Activated naive CD4-positive, alpha-beta T cell (primary cell): ENCODE measurements around the gene ASTN2.

ENCODE experiments used
- DNase-seq, 4 experiments: peaks; one replicate each; lab custom pipeline; 2025; lab: John Stamatoyannopoulos, UW

ASTN2 gene

GRCh38 chr9:117359910-117360309 lies 54.9 kb downstream of the ASTN2 start:
- no peak for DNase-seq

DNA sequence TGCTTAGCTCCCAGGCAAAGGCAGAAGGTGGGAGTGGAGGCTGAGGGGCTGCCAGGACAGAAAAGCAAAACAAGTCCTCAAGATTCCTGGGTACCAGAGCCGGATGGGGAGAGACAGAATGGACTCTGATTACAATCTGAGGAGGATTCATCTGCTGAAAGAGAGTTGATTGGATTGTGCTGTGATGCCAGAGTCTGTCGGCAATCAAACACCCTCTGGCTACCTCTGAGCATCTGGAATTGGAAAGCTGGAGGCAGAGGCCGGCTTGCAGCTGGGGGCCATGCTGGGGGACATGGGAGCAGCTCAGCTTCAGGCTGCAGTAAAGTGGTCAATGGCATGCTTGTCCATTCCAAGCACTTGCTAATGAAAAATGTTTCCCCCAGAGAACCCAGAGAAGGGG lies 59.3 kb downstream of the ASTN2 start:
- no peak for DNase-seq

- DNase-seq = no peak
Measured at GRCh38 chr9:117354997-117355396, 59.9 kb downstream of the ASTN2 start.

DNA sequence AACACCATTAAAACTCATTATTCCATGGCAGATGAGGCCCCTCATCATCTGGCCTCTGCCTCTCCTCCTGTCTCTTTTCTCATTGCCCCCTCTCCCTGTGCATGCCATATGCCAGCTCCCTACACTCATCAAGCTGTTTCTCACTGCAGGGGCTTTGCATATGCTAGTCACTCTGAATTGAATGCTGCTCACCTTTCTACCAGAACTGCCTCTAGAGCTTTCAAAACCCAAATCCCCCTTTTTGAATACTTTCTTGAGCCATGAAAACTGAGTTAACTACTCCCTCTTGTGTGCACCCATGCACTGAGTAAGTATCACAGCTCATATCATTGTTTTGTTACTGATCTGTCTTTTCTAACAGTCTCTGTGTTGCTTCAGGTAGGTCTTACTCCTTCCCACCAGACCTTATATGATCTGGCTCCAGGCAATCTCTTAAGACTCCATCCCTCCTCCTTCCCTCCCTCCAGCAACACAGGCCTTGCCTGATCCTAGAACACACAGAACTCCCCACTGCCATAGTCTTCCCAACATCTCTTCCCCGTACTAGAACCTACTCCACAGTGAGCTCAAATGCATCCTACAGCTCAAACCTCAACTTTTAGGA lies 60.5 kb downstream of the ASTN2 start:
- DNase-seq = no peak

DNA sequence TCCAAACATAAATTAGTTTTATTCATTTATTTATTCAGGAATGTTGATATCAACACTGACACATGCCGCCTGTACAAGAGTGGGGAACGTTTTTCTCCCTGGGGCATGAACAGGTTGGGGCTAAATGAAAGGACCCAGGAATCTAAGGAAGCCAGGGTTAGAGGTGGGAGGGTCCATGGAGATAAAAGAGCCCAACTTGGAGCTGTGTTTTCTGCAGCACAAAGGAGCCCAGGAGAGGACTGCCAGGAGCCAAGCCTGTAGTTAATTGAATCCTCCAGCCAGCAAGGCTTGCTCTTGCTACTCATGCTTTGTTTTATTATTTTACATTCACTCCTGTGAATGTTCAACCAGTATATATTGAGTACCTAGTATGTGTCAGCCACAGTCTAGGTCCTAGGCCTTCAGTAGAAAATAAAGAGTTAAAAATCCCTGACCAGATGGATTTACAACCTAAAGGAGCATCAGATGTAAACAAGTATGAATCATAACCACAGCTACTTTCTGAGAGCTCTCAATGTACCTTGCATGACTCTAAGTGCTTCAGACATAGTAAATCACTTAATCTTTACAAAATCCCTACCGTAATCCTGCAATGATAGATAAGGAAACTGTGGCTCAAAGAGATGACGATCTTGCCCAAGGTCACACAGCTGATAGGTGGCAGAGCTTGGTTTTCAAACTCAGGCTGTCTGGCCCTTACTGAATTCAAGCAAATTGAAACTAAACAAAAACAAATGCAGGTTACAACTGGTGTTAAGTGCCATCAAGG lies 69.8 kb downstream of the ASTN2 start:
- DNase-seq = no peak

GRCh38 chr9:117343427-117343826 lies 71.4 kb downstream of the ASTN2 start:
- DNase-seq = no peak

DNA sequence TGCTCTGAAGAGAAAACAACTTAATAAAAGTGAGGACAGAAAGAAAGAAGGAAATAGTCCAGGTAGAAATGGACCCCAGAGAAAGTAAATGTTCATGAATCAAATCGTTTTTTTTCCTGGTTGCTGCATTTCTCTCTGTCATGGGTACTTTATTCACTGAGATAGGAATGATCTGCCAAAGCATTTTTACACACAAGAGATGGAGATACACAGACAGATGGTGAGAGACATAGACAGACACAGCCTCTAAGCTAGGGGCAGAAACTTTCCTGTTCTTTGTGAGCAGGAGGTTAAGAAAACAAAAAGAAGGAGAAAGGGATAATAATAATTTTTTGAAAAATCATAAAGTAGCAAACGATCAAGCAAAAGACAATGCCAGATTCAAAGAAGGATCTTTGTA lies 73.7 kb downstream of the ASTN2 start:
- no peak for DNase-seq

DNA sequence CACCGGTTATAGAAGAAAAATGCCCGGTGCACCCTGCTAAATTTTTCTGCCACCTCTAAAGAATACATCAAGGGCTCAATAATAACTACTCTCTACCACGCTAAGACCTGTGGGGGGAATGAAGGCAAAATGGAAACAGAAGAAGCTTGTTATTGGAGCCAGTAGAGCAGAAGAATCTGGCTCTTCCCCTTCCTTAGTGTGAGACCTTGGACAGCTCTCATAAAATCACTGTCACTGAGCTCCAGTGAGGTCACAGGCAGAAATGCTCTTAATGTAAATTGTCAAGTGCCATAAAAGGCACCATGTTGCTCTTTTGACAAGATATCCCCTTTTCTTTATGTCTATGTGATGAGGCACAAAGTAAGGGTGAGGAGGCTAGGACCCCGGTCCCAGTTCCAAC lies 74.4 kb downstream of the ASTN2 start:
- DNase-seq = no peak

GRCh38 chr9:117335837-117336433 lies 78.9 kb downstream of the ASTN2 start:
- no peak for DNase-seq

DNA sequence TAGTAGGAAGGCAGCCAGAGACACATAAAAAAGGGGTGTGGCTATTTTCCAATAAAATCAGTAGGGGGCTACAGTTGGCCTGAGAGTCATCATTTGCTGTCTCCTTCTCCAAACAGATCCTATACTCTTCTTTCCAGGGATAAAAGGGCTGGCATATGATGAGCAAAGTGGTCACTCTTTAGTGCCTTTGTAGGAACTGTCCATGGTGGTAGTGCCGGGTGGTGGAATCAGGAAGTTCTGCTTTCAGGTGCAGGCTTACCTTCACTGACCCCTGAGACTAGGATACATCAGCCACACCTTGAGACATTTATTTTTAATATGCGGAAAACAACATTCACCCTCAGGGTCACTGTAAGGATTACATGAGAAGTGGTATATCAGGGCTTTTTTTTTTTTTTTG lies 80.8 kb downstream of the ASTN2 start:
- no peak for DNase-seq

- DNase-seq = no peak
Measured at GRCh38 chr9:117325831-117326230, 89.0 kb downstream of the ASTN2 start.

DNA sequence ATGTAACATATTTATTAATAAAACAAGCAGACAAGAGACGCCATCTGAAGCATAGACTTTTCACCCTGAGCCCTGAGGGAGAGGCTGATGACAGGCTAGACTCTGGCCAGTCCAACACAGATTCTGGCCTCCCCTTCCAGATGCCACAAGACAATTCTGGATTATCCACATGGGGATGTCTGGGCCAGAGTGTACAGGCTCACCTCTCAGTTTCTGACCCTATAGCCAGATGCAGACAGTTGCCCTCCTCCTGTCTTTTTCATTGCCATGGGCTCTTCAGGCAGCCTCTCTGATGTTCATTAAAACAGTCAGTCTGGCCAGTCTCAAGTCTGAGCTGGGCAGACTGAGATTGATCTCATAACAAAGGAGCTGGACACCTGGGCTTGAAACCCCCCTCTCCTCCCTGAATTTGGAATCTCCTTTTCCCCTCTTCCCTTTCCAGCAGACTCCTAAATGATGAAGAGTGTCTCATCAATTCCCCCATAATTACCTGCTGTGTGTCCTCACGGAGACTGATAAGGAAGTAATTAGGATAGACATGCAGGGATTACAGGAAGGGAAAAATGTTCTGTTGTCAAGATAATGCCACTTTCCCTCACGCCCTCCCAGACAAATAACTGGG lies 89.6 kb downstream of the ASTN2 start:
- DNase-seq = no peak

- no peak for DNase-seq
Measured at GRCh38 chr9:117323390-117323789, 91.5 kb downstream of the ASTN2 start.

GRCh38 chr9:117317192-117317591 lies 97.7 kb downstream of the ASTN2 start:
- no peak for DNase-seq

DNA sequence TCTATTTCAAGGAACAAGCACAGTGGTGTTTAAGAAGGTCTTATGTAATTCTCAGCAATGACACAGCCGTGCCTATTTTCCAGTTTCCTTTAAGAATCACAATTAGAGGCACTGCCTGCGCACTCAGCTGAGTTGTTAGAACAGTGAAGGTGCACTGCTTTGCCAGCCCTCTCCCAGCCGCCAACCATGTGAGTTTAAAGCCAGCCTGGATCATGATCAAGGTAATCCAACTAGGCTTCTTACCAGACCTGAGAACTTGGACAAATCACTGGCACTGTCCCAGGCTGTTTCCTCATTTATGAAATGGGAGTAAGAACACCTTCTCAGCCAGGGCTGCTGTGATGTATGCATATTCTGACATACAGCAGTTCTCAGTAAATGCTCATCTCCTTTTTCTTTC lies 99.6 kb downstream of the ASTN2 start:
- DNase-seq = no peak

GRCh38 chr9:117313989-117314388 lies 100.9 kb downstream of the ASTN2 start:
- no peak for DNase-seq

- DNase-seq = no peak
Measured at GRCh38 chr9:117307701-117308100, 107.2 kb downstream of the ASTN2 start.

DNA sequence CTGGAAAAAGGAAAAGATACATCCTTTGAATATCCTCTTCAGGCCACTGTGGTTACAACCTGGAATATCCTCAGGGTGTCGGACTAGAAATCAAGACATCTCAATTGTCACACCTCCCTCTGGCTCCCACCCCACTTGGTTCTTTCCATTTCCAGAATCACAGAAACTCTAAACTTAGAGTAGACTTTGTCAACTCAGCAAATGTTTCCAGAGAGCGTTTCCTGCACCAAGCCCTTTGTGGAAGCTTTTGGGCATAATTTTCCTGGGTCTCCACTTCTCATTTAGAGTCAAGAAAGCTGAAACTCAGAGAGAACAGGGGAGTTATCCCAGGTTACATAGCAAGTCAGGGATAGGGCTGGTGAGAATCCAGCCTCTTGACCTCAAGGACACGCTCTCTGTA lies 108.8 kb downstream of the ASTN2 start:
- DNase-seq = no peak

DNA sequence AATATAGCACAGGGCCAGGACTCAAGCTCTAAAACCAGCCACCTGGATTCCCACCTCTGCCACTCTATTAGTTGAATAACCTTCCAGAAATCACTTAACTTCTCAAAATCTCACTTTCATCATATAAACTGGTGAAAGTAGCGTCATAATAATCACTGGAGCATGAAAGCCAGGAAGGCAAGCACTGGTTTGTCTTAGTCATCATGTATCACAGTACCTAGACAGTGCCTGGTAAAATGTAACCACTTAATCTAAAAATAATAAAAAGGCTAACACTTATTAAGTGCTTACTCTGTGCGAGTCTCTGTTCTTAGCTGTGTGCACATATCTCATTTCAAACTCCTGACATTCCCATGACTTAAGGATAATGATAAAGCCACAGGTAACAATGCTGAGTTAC lies 109.4 kb downstream of the ASTN2 start:
- no peak for DNase-seq

DNA sequence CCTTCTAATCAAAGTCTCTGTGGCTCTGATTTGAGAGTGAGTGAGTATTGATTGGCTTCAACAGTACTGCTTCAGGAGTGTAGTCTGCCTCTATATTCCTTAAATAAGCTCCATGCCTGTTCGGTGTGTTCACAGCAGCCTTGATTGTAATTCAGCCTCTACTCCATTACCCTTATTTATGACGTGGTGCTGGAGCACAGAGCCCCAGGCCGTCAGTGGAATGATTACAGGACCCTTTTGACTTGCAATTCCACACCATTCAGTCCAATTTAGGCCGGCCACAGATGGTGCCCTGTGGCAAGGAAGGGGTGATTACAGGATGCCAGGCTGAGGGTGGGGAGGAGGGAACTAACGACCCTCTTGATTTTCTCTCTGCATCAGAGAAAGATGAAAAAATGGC lies 110.3 kb downstream of the ASTN2 start:
- no peak for DNase-seq

DNA sequence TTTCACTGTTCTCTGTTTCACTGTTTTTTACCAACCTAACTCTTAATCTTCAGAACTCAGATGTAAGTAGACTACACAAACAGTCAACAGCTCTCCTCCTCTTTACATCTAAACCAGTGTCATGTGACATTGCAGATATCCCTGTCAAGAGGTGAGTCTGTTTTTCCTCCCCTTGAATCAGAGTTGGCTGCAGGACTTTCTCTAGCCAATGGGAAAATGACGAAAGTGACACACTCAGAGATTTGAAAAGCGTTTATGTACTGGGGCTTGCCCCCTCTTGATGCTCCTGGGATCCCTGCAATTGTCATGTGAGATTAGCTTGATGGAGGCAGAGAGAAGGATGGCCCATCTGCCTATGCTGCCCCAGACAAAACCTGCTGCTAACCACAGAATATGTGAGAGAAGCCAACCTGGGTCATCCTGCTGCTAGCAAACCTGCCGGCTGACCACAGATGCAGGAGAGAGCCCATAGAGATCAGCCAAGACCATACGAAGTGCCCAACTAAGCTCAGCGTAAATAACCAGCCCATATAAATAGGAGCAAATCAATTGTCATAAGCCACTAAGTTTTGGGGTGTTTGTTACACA lies 111.1 kb downstream of the ASTN2 start:
- no peak for DNase-seq

DNA sequence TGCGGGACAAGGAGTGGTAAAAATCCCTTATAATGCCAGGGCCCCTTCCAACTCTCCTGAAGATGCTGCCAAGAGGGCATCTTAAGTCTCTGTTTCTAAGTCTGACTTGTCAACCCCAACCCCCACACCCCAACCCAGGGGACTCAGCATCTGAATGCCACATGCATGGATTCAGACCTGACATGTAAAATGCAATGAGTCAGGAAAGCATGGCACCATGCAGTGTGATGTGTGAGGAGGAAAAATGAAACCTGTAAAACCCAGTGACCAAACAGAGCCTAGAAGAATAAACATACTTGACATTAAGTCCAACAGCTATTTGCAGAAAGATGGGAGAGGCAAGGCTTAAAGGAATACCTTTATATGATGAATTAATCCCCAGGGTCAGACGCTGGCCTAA lies 112.4 kb downstream of the ASTN2 start:
- DNase-seq = no peak
